NCI-H446 treated with DMSO at 0.1 percent for 48 hours (cell line): ENCODE measurements around the gene SRPX2.
"Not testable (repeated sequence)": the region's sequence is repeated elsewhere in the genome, so short reads cannot be mapped to it uniquely, and the experiment has no call there.

Source experiments
- DNase-seq: peaks from one replicate; lab custom pipeline; 2025; lab: John Stamatoyannopoulos, UW

SRPX2 gene

DNA sequence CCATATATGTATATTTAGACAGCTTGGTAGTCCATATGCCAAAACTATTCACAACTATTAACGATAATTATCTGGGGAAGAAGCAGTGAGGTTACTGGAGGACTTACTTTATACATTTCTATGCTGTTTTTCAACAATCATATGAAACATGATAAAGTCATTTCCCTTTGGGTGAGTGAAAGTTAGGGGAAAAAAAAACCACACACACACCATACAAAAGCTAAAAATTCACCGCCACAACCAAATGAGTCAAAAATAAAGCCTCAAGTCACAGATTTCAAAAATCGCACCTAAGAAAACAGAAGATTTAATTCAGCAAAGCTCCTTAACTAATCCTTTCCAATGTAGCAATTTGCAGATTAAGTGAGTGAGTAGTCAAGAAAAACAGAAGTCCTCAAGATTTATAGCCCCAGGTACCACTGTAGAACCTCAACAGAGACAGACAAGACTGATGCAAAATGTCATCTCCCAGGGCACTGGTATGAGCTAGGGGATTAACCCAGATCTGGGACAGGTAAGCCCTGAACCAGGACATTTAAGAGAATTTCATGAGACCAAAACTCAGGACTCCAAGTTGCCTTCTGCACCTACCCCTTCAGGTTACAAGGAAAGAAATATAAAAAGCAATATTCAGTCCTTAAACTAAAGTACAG is 52.8 kb downstream of the SRPX2 start:
- no peak for DNase-seq

DNA sequence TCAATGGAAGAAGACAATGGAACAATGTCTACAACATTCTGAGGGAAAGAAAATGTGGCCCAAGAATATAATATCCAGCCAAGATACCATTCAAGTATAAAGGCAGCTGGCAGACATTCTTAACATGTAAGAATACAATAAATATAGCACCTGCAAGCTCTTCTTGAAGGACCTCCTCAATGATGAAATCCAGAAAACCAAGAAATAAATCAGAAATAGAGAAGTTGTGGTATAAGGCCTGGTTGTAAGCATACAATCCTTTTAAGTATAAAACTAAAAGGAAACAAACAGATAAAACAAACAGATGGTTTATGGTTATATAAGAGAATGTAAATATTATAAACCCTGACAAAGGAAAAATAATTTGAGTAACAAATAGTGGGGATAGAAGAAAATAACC is 54.6 kb downstream of the SRPX2 start:
- no peak for DNase-seq

DNA sequence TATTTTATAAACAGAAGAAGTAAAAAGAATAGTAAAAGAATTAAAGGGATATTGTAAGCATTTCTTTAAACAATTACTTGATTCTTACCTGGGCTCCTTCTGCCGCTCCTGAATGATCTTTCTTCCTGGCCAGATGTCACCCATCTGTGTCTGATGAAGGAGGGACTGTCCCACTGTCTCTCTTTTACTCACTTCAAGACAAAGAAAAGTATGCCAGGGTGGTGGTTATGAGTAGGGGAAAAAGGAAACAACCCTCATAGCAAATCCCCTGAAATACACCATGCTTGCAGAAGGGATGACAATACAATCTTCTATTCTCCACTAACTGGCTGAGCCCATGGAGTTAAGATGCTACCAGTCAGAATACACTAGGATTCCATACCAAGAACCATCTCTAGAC is 56.8 kb downstream of the SRPX2 start:
- DNase-seq = no peak

DNA sequence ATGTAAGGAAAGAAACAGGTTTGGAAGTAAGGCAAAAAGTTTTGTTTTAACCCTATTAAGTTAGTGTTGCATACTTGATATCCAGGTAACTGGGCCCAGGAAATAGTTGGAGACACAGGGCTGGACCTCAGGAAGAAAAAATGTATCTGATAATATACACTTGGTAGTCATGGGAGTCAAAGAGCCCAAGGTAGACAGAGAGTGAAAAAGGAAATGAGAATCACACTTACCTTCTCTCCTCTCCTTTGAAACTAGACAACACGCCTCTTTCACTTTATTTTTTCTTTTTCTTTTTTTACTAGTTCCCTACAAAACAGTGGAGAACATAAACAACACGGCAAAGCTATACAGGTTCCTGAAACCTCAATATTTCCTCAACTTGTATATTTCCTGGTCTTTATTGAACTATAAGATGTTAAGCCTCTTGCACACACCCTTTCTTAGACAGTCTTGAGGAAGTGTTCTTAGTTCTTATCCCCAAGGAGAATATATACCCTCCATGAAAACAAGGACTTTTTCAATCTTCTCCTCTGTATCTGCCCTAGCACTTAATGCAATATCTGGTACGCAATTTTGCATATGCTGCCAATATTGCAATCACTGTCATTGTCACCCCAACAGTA is 60.7 kb downstream of the SRPX2 start:
- no peak for DNase-seq

GRCh38 chrX:100710816-100711215 is 66.8 kb downstream of the SRPX2 start:
- no peak for DNase-seq

- DNase-seq = no peak
Measured at GRCh38 chrX:100717363-100717762, 73.4 kb downstream of the SRPX2 start.

- no peak for DNase-seq
Measured at GRCh38 chrX:100719139-100719538, 75.1 kb downstream of the SRPX2 start.

DNA sequence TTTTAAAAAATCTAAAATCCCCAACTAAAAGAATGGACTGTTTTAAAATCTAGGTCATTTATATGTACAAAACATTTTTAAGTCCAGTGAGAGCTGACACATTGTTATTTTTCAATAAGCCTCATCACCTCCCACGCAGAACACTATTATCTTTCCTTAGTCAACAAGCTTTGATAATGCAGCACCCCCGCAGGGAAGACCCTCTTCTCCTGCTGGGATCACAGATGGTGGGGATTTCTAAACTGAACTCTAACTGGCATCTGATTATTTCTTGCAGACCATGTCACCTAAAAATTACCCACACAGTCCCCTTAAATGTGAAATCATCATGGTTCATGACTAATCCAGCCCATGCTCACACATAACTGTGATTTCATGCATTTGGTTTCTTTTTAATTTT is 76.3 kb downstream of the SRPX2 start:
- no peak for DNase-seq

- no peak for DNase-seq
Measured at GRCh38 chrX:100721328-100721727, 77.3 kb downstream of the SRPX2 start.

GRCh38 chrX:100724006-100724405 is 80.0 kb downstream of the SRPX2 start:
- DNase-seq = not testable (repeated sequence)
